GM12878 (cell line): ENCODE measurements around the gene C1orf87. TPM values are rescaled to one million over a fixed set of nuclear protein-coding genes. Genes with fewer than 3 reads are reported as not detected.

Experiments
- ATAC-seq: fragments of 200-7000 bp; cut with Tn5 transposase; 3 replicates; pipeline ENCODE4 v1.9.1; 2020; ENCODE audit warnings: mild to moderate bottlenecking, moderate library complexity
- BruUV-seq: library from RNA; stranded (reverse); fragments of 400-500 nt; replicated peaks from 2 replicates; lab custom pipeline; 2021; lab: Mats Ljungman, UMichigan
- CTCF ChIA-PET: fragments of 300-600 bp; sonication (Branson Sonifier 250); formaldehyde crosslinking; extraction: SDS; loops from one replicate; lab custom pipeline; 2021; ENCODE audit warnings: inconsistent platforms; lab: Yijun Ruan, JAX
- POLR2A ChIA-PET: fragments of 350-600 bp; formaldehyde crosslinking; extraction: SDS; loops from one replicate; lab custom pipeline; 2021; ENCODE audit warnings: inconsistent platforms; lab: Charles Lee
- RAD21 ChIA-PET: fragments of 300-600 bp; sonication (Branson Sonifier 250); formaldehyde crosslinking; loops from one replicate; lab custom pipeline; 2023; ENCODE audit warnings: antibody characterized with exemption; ENCODE audit not compliant: unreplicated experiment; lab: Charles Lee
- SMC1A ChIA-PET: fragments of 300-600 bp; sonication (Branson Sonifier 250); formaldehyde crosslinking; loops from one replicate; lab custom pipeline; 2023; ENCODE audit not compliant: unreplicated experiment, uncharacterized antibody; lab: Charles Lee
- DNase-seq: peaks from one replicate; pipeline ENCODE4 v3.0.0-alpha.2; 2011; ENCODE audit warnings: low read depth, low spot score
- FAIRE-seq: peaks from 3 replicates; lab custom pipeline; 2011; peaks lifted over from hg19 to GRCh38; lab: Jason Lieb, UNC
- H2AFZ ChIP-seq: 2 replicates; pipeline ENCODE4 v1.6.0; 2011; ENCODE audit warnings: low read depth, low read length, control low read depth; ENCODE audit not compliant: control insufficient read depth
- H3K27ac ChIP-seq: 2 replicates; pipeline ENCODE4 v1.5.1; 2011; ENCODE audit warnings: control low read depth; ENCODE audit not compliant: control insufficient read depth, insufficient read depth
- H3K27me3 ChIP-seq, 2 experiments: replicated peaks in 1 of 2; 2 replicates each; pipeline versions ENCODE4 v1.6.0 to v1.6.1; 2011; ENCODE audit warnings: low read length in 1 of 2; ENCODE audit not compliant: control insufficient read depth in 2 of 2, insufficient read depth in 2 of 2
- H3K36me3 ChIP-seq, 2 experiments: 2 replicates each; pipeline ENCODE4 v1.5.1; 2011; ENCODE audit warnings: low read length in 1 of 2; ENCODE audit not compliant: control insufficient read depth in 2 of 2, insufficient read depth in 2 of 2
- H3K4me1 ChIP-seq: 2 replicates; pipeline ENCODE4 v1.6.1; 2011; ENCODE audit warnings: mild to moderate bottlenecking, low read length, moderate library complexity, mixed read lengths; ENCODE audit not compliant: control insufficient read depth, insufficient read depth
- H3K4me2 ChIP-seq: 2 replicates; pipeline ENCODE4 v1.6.0; 2011; ENCODE audit warnings: control low read depth; ENCODE audit not compliant: control insufficient read depth, insufficient read depth
- H3K4me3 ChIP-seq: fragments of 200-600 bp; sonication (generic); 2 replicates; pipeline ENCODE4 v1.5.1; 2016
- H3K79me2 ChIP-seq: 2 replicates; pipeline ENCODE4 v1.6.0; 2011; ENCODE audit warnings: low read length; ENCODE audit not compliant: control insufficient read depth, insufficient read depth
- H3K9ac ChIP-seq: 2 replicates; pipeline ENCODE4 v1.8.0; 2011; ENCODE audit warnings: low read length, control low read depth, mixed read lengths; ENCODE audit not compliant: control insufficient read depth, insufficient read depth
- H3K9me3 ChIP-seq: replicated peaks from 3 replicates; pipeline ENCODE4 v1.5.1; 2011; ENCODE audit warnings: mild to moderate bottlenecking, low read length; ENCODE audit not compliant: control insufficient read depth, insufficient read depth
- H4K20me1 ChIP-seq: 2 replicates; pipeline ENCODE4 v1.6.0; 2011; ENCODE audit not compliant: control insufficient read depth, insufficient read depth
- BRCA1 ChIP-seq: IDR thresholded peaks from 2 replicates; pipeline ENCODE4 v1.6.1; 2011; ENCODE audit warnings: low read depth, low read length, improper control_type of control experiment
- GATAD2B ChIP-seq: fragments of 450-650 bp; conservative IDR thresholded peaks from 2 replicates; pipeline ENCODE4 v1.6.1; 2017; ENCODE audit warnings: low read depth, mild to moderate bottlenecking, moderate library complexity
- IKZF2 ChIP-seq, 2 experiments: fragments of 450-650 bp; IDR thresholded peaks; 2 replicates each; pipeline ENCODE4 v1.6.1; 2017; ENCODE audit warnings: mild to moderate bottlenecking in 2 of 2, moderate library complexity in 2 of 2
- IRF4 ChIP-seq: IDR thresholded peaks from 2 replicates; pipeline ENCODE4 v1.6.1; 2011; ENCODE audit warnings: low read depth, low read length
- JUNB ChIP-seq: IDR thresholded peaks from 2 replicates; pipeline ENCODE4 v1.6.1; 2016; ENCODE audit warnings: antibody characterized with exemption, mild to moderate bottlenecking
- JUND ChIP-seq: IDR thresholded peaks from 2 replicates; pipeline ENCODE4 v1.6.1; 2012; ENCODE audit warnings: low read depth, mild to moderate bottlenecking, low read length, improper control_type of control experiment, moderate library complexity
- MXI1 ChIP-seq: fragments of 150-350 bp; IDR thresholded peaks from 2 replicates; pipeline ENCODE4 v1.6.1; 2011; ENCODE audit warnings: low read depth, mild to moderate bottlenecking, inconsistent platforms, low read length, improper control_type of control experiment
- POLR2AphosphoS2 ChIP-seq: IDR thresholded peaks from 2 replicates; pipeline ENCODE4 v1.6.1; 2011; ENCODE audit warnings: low read depth, mild to moderate bottlenecking, low read length, improper control_type of control experiment, moderate library complexity
- SMC3 ChIP-seq: IDR thresholded peaks from 2 replicates; pipeline ENCODE4 v1.6.1; 2011; ENCODE audit warnings: low read length, improper control_type of control experiment, borderline replicate concordance
- SRF ChIP-seq, 2 experiments: IDR thresholded peaks; 2 replicates each; pipeline ENCODE4 v1.6.1; 2011; ENCODE audit warnings: low read depth in 2 of 2, low read length in 2 of 2, mild to moderate bottlenecking in 1 of 2, moderate library complexity in 1 of 2
- YY1 ChIP-seq: IDR thresholded peaks from 2 replicates; pipeline ENCODE4 v1.6.1; 2011; ENCODE audit warnings: low read depth, mild to moderate bottlenecking, low read length
- WGBS: methylation state at CpG from one replicate; pipeline ENCODE4 v1.1.6; 2016; ENCODE audit warnings: low lambda C conversion rate; ENCODE audit not compliant: insufficient replicate concordance, insufficient coverage; ENCODE audit errors: missing lambda C conversion rate; 5-methylcytosine and 5-hydroxymethylcytosine counted together
- in situ Hi-C: fragments of 300-500 bp; cut with MboI; formaldehyde crosslinking; loops from 9 replicates; pipeline ENCODE4 v1.14.3; 2018; ENCODE audit warnings: mixed read lengths
- intact Hi-C: fragments of 100-400 bp; cut with micrococcal nuclease; formaldehyde crosslinking; loops from one replicate; pipeline ENCODE4 v1.14.2; 2022; ENCODE audit not compliant: unreplicated experiment
- polyA plus RNA-seq, 11 experiments: library from polyadenylated mRNA; depleted of rRNA in 4 of 11; unstranded in 6 of 11; stranded (reverse) in 5 of 11; fragments of >200 nt; fragmentation: Nextera tagmentation in 4 of 11; fragmentation: Illumina TruSeq in 1 of 11; extraction: Ambion mirVana in 4 of 11; extraction: Trizol in 1 of 11; gene quantifications; 1 replicate in 1 of 11; 2 replicates in 10 of 11; pipeline versions ENCODE4 v1.2.1 to v1.2.3, GENCODE V29; 2011 to 2016; ENCODE audit warnings: inconsistent platforms in 2 of 11, missing spikeins in 2 of 11, low read depth in 1 of 11
- total RNA-seq, 4 experiments: library from RNA; depleted of rRNA in 3 of 4; stranded (reverse); fragments of >200 nt in 3 of 4; fragmentation: Illumina TruSeq in 1 of 4; extraction: Trizol in 1 of 4; gene quantifications; 2 replicates each; pipeline versions ENCODE4 v1.2.1 to v1.2.3, GENCODE V29; 2013 to 2021
- TF ChIP-seq, protein P1 (sequence below): fragments of 450-650 bp; IDR thresholded peaks from 2 replicates; pipeline ENCODE4 v1.6.1; 2017; ENCODE audit warnings: low read depth, mild to moderate bottlenecking, moderate library complexity
- TF ChIP-seq, protein P2 (sequence below): fragments of 450-650 bp; formaldehyde crosslinking; IDR thresholded peaks from 2 replicates; pipeline ENCODE4 v1.4.0; 2022; ENCODE audit warnings: mild to moderate bottlenecking, moderate library complexity

Gene C1orf87
- total and polyA plus RNA-seq, 10 of the 15 experiments (the other 5 are each of a cell fraction or from before 2014, with no cell fraction given), result not detected

DNA sequence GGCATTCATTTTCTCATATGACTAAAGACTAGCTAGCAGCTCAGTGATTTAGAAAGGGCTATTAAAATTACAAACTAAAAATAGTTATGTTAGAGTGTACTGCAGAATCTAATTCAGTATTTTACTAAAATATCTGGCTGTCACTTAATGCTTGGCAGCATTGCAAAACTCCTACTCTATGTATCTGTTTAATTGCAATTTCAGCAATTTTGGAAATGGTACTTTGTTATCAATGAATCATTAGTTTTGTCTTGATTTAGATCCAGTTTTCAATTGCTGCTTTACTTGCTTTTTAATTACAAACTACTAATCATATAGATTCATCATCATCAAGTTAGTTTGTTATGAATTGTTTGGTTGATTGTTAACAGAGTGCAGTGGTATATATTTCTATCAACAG lies 19.2 kb downstream of the C1orf87 start:
- SMC1A ChIA-PET, result no interaction called here
- TF ChIP-seq IRF4, result no peak
- no peak for TF ChIP-seq YY1
- no peak for TF ChIP-seq JUND
- no peak for TF ChIP-seq JUNB
- FAIRE-seq (no peak), ATAC-seq (no peak), DNase-seq (no peak)
- no peaks in the 10 kb centered on the region for H3K4me1 ChIP-seq
- H3K4me2 ChIP-seq, result no peak overlapping the region
- BruUV-seq, result no TSS peak
- CTCF ChIA-PET, result no interaction called here
- H3K27me3 ChIP-seq, result no peaks in the 10 kb centered on the region
- no peak overlapping the region for H2AFZ ChIP-seq
- RAD21 ChIA-PET, result no interaction called here
- no peak overlapping the region for H3K27ac ChIP-seq
- intact Hi-C loops (no loop called here), in situ Hi-C loops (no loop called here)
- H3K9me3 ChIP-seq, result no peaks in the 10 kb centered on the region
- no peaks in the 10 kb centered on the region for H3K79me2 ChIP-seq
- POLR2A ChIA-PET, result no interaction called here
- H3K4me3 ChIP-seq, result no peak overlapping the region
- no peaks in the 10 kb centered on the region for H3K36me3 ChIP-seq
- no peak overlapping the region for H3K9ac ChIP-seq
- no peaks in the 10 kb centered on the region for H4K20me1 ChIP-seq

DNA sequence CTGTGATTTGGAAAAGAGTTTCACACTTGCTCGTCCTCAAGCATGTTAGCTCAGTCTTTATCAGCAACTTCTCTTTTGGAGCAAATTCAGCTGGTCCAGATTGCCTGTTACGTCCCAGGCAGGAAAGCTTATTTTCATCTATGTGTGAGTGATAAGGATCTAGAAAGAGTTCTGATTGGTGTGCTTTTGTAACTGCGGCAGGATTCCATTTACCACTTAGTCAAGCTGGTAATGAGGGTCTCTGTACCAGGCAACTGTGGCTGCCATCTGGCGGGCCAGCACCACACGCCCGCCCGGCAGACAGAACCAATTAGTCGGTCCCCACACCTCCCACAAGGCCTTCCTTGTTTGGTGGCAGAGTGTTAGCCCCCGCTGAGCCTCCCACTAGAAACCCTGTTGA lies 21.0 kb downstream of the C1orf87 start:
- ChIA-PET POLR2A (no interaction called here), CTCF (no interaction called here), RAD21 (no interaction called here), SMC1A (no interaction called here)
- DNase-seq (no peak), ATAC-seq (no peak), FAIRE-seq (no peak)
- Histone ChIP-seq H3K36me3 (no peaks in the 10 kb centered on the region), H3K9me3 (no peaks in the 10 kb centered on the region), H4K20me1 (no peaks in the 10 kb centered on the region), H3K27ac (no peak overlapping the region), H2AFZ (no peak overlapping the region), H3K4me1 (no peaks in the 10 kb centered on the region), H3K4me3 (no peak overlapping the region), H3K79me2 (no peaks in the 10 kb centered on the region), H3K4me2 (no peak overlapping the region), H3K9ac (no peak overlapping the region), H3K27me3 (no peaks in the 10 kb centered on the region)
- in situ Hi-C loops (no loop called here), intact Hi-C loops (no loop called here)
- 30% methylated on average over 9 of the region's 9 CpGs for WGBS
- BruUV-seq, result no TSS peak
- TF ChIP-seq SMC3 (no peak), GATAD2B (no peak), POLR2AphosphoS2 (no peak), IKZF2 (IDR thresholded peaks at IDR 0.05) (no peak), SRF (IDR thresholded peaks at IDR 0.05; ENCODE audit: low read depth in 2 of 2, low read length in 2 of 2) (no peak), MXI1 (no peak), BRCA1 (no peak)
- TF ChIP-seq, protein P1, sequence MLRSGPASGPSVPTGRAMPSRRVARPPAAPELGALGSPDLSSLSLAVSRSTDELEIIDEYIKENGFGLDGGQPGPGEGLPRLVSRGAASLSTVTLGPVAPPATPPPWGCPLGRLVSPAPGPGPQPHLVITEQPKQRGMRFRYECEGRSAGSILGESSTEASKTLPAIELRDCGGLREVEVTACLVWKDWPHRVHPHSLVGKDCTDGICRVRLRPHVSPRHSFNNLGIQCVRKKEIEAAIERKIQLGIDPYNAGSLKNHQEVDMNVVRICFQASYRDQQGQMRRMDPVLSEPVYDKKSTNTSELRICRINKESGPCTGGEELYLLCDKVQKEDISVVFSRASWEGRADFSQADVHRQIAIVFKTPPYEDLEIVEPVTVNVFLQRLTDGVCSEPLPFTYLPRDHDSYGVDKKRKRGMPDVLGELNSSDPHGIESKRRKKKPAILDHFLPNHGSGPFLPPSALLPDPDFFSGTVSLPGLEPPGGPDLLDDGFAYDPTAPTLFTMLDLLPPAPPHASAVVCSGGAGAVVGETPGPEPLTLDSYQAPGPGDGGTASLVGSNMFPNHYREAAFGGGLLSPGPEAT, result no peak
- TF ChIP-seq, protein P2, sequence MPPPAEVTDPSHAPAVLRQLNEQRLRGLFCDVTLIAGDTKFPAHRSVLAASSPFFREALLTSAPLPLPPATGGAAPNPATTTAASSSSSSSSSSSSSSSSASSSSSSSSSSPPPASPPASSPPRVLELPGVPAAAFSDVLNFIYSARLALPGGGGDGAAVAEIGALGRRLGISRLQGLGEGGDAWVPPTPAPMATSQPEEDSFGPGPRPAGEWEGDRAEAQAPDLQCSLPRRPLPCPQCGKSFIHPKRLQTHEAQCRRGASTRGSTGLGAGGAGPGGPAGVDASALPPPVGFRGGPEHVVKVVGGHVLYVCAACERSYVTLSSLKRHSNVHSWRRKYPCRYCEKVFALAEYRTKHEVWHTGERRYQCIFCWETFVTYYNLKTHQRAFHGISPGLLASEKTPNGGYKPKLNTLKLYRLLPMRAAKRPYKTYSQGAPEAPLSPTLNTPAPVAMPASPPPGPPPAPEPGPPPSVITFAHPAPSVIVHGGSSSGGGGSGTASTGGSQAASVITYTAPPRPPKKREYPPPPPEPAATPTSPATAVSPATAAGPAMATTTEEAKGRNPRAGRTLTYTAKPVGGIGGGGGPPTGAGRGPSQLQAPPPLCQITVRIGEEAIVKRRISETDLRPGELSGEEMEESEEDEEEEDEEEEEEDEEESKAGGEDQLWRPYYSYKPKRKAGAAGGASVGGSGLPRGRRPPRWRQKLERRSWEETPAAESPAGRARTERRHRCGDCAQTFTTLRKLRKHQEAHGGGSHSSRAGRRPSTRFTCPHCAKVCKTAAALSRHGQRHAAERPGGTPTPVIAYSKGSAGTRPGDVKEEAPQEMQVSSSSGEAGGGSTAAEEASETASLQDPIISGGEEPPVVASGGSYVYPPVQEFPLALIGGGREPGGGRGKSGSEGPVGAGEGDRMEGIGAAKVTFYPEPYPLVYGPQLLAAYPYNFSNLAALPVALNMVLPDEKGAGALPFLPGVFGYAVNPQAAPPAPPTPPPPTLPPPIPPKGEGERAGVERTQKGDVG (CRISPR knock-in tag), result no peak
